ENCODE data around the gene FAM210A. TPM values are rescaled to one million over a fixed set of nuclear protein-coding genes. Genes with fewer than 3 reads are reported as not detected.

FAM210A gene
- total RNA-seq, 4 donors from 2014 or later = 10.4 to 22.4 (median 17.4) TPM

DNA sequence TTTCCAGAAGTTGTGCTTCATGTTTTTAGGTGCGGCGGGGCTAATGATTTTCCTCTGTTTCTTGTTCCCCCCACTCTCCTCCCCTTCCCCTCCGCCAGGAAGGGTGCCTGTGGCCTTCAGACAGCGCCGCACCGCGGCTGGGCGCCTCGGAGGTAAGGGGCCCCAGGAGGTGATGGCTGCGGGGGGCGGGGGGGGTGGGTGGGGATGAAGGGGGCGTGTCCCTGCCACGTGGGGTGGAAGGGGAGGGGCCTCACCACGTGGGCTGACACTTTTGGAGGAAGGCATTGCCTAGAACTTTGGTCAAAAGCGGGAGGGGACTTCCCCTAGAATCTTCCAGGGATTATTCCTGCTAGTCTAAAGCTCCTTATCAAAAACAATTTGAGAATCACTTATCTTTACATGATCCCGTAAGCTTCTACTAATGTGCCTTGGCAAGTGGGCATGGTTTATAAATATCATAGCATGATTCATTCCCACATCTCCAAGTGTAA lies 83.1 kb downstream of the FAM210A start:
- Histone ChIP-seq H3K4me1 (peaks cover 13 to 23% (median 17%) of the 10 kb centered on the region in 4 donors), H3K9me3 (no peaks in the 10 kb centered on the region), H3K27me3 (no peaks in the 10 kb centered on the region), H3K36me3 (peaks cover 7 to 34% (median 17%) of the 10 kb centered on the region in 4 donors), H3K4me3 (no peak overlapping the region), H3K27ac (replicated peaks in 1 of 4) (no peak overlapping the region)
- intact Hi-C loops (cut with DNase I) = no loop called here
- TF ChIP-seq EP300 (IDR thresholded peaks at IDR 0.05) (no peak), POLR2A (IDR thresholded peaks at IDR 0.05; ENCODE audit: low read depth) (no peak), POLR2AphosphoS5 (IDR thresholded peaks at IDR 0.05) (no peak)
- TF ChIP-seq, protein P1, sequence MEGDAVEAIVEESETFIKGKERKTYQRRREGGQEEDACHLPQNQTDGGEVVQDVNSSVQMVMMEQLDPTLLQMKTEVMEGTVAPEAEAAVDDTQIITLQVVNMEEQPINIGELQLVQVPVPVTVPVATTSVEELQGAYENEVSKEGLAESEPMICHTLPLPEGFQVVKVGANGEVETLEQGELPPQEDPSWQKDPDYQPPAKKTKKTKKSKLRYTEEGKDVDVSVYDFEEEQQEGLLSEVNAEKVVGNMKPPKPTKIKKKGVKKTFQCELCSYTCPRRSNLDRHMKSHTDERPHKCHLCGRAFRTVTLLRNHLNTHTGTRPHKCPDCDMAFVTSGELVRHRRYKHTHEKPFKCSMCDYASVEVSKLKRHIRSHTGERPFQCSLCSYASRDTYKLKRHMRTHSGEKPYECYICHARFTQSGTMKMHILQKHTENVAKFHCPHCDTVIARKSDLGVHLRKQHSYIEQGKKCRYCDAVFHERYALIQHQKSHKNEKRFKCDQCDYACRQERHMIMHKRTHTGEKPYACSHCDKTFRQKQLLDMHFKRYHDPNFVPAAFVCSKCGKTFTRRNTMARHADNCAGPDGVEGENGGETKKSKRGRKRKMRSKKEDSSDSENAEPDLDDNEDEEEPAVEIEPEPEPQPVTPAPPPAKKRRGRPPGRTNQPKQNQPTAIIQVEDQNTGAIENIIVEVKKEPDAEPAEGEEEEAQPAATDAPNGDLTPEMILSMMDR (IDR thresholded peaks at IDR 0.05) = no peak
- 79% methylated on average over 16 of the region's 16 CpGs for WGBS
- DNase-seq (ENCODE audit: extremely low spot score) = no peak

DNA sequence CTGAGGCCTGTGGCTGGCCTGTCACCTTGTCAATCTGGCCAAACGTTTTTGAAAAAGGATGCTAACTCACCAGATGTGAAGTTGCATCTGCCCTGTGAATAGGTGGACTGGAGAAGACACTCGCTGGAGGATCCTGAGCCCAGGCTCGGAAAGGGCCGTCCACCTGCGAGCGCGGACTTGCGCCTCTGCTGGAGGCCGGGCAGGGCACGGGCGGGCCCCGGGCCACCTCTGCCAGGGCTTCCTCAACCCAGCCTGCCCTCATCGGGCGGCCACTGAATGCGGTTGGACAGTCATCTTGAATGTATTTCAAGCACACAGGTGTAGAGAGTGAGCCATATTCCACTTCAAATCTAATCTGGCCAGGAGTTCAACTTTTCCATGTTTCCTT lies 83.9 kb downstream of the FAM210A start:
- TF ChIP-seq POLR2AphosphoS5 (IDR thresholded peaks at IDR 0.05) (no peak), EP300 (IDR thresholded peaks at IDR 0.05) (no peak), POLR2A (IDR thresholded peaks at IDR 0.05; ENCODE audit: low read depth) (no peak)
- TF ChIP-seq, protein P1 (IDR thresholded peaks at IDR 0.05) = no peak
- WGBS = 74% methylated on average over 6 of the region's 15 CpGs
- Histone ChIP-seq H3K27me3 (no peaks in the 10 kb centered on the region), H3K4me1 (peaks cover 13 to 23% (median 17%) of the 10 kb centered on the region in 4 donors), H3K36me3 (peaks cover 7 to 28% (median 17%) of the 10 kb centered on the region in 4 donors), H3K27ac (replicated peaks in 1 of 4) (peak overlapping the region; percentile 67 to 77 (median 70)), H3K4me3 (peak overlapping the region in 3 of 4 donors; percentile 50 to 54 (median 53)), H3K9me3 (no peaks in the 10 kb centered on the region)
- DNase-seq (ENCODE audit: extremely low spot score) = no peak
- intact Hi-C loops (cut with DNase I) = no loop called here

DNA sequence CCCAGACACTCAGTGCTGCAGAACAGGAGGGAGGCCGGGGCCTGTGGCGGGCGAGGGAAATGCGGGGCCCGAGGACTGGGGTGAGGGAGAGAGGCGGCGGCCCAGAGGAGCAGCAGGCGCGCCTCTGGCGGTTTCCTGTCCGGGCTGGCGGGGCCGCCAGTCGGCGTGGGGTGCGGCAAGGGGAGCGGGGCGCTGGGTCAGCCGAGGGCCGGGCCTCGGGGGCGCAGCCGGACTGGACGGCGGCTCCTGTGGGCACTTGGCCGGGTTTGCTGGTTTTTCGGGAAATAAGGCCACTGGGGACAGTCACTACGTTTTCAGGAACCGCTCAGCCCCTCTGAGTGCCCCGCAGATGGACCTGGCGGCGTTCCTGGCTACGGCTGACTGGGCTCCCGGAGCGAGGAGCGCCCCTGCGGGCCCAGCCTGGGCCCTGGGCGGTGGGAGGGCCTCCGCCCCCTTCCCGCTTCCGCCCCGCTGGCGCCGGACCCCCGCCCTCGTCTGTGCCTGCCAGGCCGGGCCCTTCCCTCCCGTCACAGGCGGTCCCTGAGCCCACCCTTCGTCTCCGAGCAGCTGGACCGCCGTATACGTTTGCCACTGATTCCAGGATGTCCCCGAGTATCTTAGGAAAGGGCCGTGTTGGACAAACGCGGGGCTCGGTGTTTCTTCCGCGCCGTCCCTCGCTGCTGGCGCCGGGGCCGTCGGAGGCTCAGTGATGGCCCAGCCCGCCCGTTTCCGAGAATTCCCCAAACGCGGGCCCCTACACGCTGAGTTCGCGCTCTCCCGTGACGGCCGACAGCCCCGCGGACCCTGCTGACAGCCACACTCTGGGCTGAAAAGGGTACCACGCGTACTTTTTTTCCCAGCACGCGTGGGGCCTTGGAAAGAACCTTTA lies 84.6 kb downstream of the FAM210A start:
- Histone ChIP-seq H3K27me3 (no peaks in the 10 kb centered on the region), H3K4me3 (peak overlapping the region; percentile 50 to 60 (median 54)), H3K4me1 (peaks cover 13 to 23% (median 17%) of the 10 kb centered on the region in 4 donors), H3K27ac (replicated peaks in 1 of 4) (peak overlapping the region; percentile 67 to 77 (median 70)), H3K9me3 (no peaks in the 10 kb centered on the region), H3K36me3 (peaks cover 7 to 22% (median 17%) of the 10 kb centered on the region in 4 donors)
- 43% methylated on average over 19 of the region's 84 CpGs for WGBS
- no peak for TF ChIP-seq POLR2A (IDR thresholded peaks at IDR 0.05; ENCODE audit: low read depth)
- TF ChIP-seq, protein P1 (IDR thresholded peaks at IDR 0.05) = peak in 1 of 3 experiments; percentile 12
- intact Hi-C loops (cut with DNase I) = no loop called here
- no peak for DNase-seq (ENCODE audit: extremely low spot score)

DNA sequence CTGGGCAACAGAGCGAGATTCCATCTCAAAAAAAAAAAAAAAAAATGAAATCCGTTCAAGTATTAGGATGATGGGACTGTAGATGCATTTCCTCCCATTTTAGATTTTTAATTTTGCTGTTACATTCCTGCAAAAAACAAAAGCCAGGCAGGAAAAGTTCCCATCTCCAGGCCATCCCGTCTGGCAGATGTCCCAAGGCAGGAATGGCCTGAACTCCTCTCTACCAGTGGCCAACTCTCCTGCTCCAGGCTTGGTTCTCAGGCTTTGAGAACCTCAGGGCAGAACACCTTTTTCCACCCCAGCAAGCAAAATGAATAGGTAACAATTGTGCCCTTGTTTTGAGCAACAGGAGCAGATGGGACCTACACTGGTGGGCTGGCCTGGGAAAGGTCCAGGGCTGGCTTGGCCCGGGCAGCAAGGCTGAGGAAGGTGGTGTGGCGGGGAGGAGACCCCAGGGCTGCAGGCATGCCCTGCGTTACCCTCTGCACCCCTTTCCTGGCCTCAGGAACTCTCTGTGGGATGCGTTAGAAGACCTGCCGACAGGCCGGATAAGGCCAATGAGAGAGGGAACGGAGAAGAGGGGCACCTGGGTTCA lies 86.0 kb downstream of the FAM210A start:
- no peak for DNase-seq (ENCODE audit: extremely low spot score)
- Histone ChIP-seq H3K4me3 (no peak overlapping the region), H3K27ac (replicated peaks in 1 of 4) (peak overlapping the region in 1 of 4 donors; percentile 67), H3K27me3 (no peaks in the 10 kb centered on the region), H3K36me3 (peaks cover 5 to 9% (median 7%) of the 10 kb centered on the region in 4 donors), H3K4me1 (peaks cover 13 to 23% (median 17%) of the 10 kb centered on the region in 4 donors), H3K9me3 (no peaks in the 10 kb centered on the region)
- 84% methylated on average over 10 of the region's 10 CpGs for WGBS
- TF ChIP-seq EP300 (IDR thresholded peaks at IDR 0.05) (no peak), POLR2A (IDR thresholded peaks at IDR 0.05; ENCODE audit: low read depth) (no peak), POLR2AphosphoS5 (IDR thresholded peaks at IDR 0.05) (no peak)
- TF ChIP-seq, protein P1 (IDR thresholded peaks at IDR 0.05) = no peak
- intact Hi-C loops (cut with DNase I) = no loop called here
